Hematopoietic multipotent progenitor cell treated with erythropoietin and hydrocortisone succinate and interleukin-3 and kit ligand, for 6 days (in vitro differentiated cells): ENCODE measurements around the gene TECR.
"Not testable (repeated sequence)": the region's sequence is repeated elsewhere in the genome, so short reads cannot be mapped to it uniquely, and the experiment has no call there.

Source experiments
- DNase-seq: peaks from one replicate; pipeline ENCODE4 v3.0.0-alpha.2; 2015

Gene TECR

GRCh38 chr19:14599548-14600147, 70.3 kb downstream of the TECR start:
- no peak for DNase-seq

DNA sequence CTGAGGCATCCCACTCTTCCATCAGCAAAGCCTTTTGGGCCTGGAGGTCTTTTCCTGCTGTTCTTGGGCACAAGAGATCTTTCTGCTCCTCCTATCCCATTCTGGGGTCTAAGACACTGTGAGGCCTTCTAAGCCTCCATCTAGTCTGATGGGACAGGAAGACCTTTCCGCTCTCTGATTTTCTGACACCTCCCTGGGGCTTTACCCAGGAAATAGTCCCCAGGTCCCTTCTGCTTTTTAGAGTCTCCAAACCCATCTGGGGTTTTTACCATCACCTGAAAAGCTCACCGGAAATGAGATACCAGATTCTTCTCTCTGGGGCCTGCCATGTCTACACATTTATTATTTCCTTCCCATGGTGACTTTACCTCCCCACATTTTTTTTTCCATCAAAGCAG, 74.6 kb downstream of the TECR start:
- no peak for DNase-seq

GRCh38 chr19:14606627-14607026, 77.2 kb downstream of the TECR start:
- no peak for DNase-seq

DNA sequence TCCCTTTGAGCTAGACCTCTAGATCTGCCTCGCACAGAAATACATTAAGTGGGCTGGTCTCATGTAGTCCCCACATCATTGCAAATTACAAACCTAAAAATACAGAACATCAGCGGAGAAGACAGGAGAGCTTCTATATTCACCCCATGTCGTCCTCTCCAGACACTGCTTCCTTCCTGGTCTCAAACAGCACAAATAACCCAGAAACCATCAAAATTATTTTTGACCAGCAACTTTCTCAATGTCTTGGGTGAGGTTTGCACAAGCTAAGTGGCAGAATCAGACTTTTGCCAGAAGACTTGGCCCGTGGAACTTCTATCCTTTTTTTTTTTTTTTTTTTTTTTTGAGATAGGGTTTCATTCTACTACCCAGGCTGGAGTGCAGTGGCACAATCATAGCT, 81.7 kb downstream of the TECR start:
- DNase-seq: no peak

GRCh38 chr19:14612242-14612641, 82.8 kb downstream of the TECR start:
- not testable (repeated sequence) for DNase-seq

DNA sequence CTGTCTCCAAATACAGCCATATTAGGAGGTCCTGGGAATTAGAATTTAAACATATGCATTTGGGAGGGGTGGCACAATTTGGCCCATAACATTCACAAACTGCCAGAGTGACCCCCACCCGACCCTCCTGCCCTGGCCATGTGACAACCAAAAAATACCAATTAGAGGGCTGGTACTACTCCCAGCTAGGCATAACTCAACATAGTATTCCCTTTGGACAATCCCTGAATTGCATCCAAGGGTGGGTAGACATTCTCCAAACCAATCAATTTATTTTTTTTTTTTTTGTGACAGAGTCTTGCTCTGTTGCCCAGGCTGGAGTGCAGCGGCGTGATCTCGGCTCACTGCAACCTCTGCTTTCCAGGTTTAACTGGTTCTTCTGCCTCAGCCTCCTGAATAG, 83.3 kb downstream of the TECR start:
- DNase-seq: no peak

GRCh38 chr19:14613399-14614098, 84.2 kb downstream of the TECR start:
- not testable (repeated sequence) for DNase-seq

GRCh38 chr19:14614099-14614412, 84.7 kb downstream of the TECR start:
- peak; percentile 78 for DNase-seq
